MM.1S (cell line): ENCODE data around the gene SIM1.

Experiments
- CTCF ChIP-seq: fragments of 300-600 bp; sonication (generic); IDR thresholded peaks from 2 replicates; pipeline ENCODE4 v1.5.1; 2016; ENCODE audit warnings: antibody characterized with exemption, low read length, mixed read lengths
- EZH2phosphoT487 ChIP-seq: fragments of 300-600 bp; sonication (generic); IDR thresholded peaks from 2 replicates; pipeline ENCODE4 v1.6.1; 2018; ENCODE audit warnings: antibody characterized with exemption, low read length

- TF ChIP-seq EZH2phosphoT487 = no peak
- TF ChIP-seq CTCF = peak; percentile 78
Measured at GRCh38 chr6:100479179-100480035, 14.7 kb upstream of the SIM1 start.
